Activated T-helper 2 cell treated with anti-CD3 and anti-CD28 coated beads, Interferon-gamma antibody, Interleukin-2, Interleukin-4, amounts not matched to agents 10 μg/mL and 5 μg/mL and 100 μg/mL, durations not matched to agents 14 hours and 24 hours and 36 hours (primary cell): ENCODE measurements around the gene PEX16. TPM values are rescaled to one million over a fixed set of nuclear protein-coding genes. Genes with fewer than 3 reads are reported as not detected.

ENCODE experiments used
- DNase-seq: peaks from one replicate; pipeline ENCODE4 v3.0.0; 2021; ENCODE audit warnings: low spot score
- H3K27ac Mint-ChIP-seq: one replicate; pipeline ENCODE4 v1.8.0; 2021; ENCODE audit warnings: mixed read lengths
- H3K27me3 Mint-ChIP-seq: one replicate; pipeline ENCODE4 v1.8.0; 2021; ENCODE audit warnings: low read depth, mixed read lengths
- H3K36me3 Mint-ChIP-seq: one replicate; pipeline ENCODE4 v1.8.0; 2021; ENCODE audit warnings: low read depth, mixed read lengths
- H3K4me1 Mint-ChIP-seq: one replicate; pipeline ENCODE4 v1.8.0; 2021; ENCODE audit warnings: low read depth, mixed read lengths
- H3K4me3 Mint-ChIP-seq: one replicate; pipeline ENCODE4 v1.8.0; 2021; ENCODE audit warnings: low read depth, mild to moderate bottlenecking, moderate library complexity, mixed read lengths
- H3K9me3 Mint-ChIP-seq: one replicate; pipeline ENCODE4 v1.8.0; 2021; ENCODE audit warnings: mixed read lengths
- intact Hi-C: fragments of 100-400 bp; cut with micrococcal nuclease; formaldehyde crosslinking; loops from one replicate; pipeline ENCODE4 v1.15.1; 2023
- total RNA-seq: library from RNA; stranded (reverse); gene quantifications from 2 replicates; pipeline ENCODE4 v1.2.3, GENCODE V29; 2022

PEX16 gene
- total RNA-seq, 1 donor from 2014 or later: 30.8 TPM

GRCh38 chr11:45869551-45869950 lies 48.1 kb downstream of the PEX16 start:
- intact Hi-C loops: no loop called here
- no peak overlapping the region for H3K4me3 Mint-ChIP-seq
- no peaks in the 10 kb centered on the region for H3K4me1 Mint-ChIP-seq
- no peak overlapping the region for H3K27ac Mint-ChIP-seq
- DNase-seq: no peak
- no peaks in the 10 kb centered on the region for H3K27me3 Mint-ChIP-seq
- peaks cover 47% of the 10 kb centered on the region for H3K36me3 Mint-ChIP-seq
- no peaks in the 10 kb centered on the region for H3K9me3 Mint-ChIP-seq

GRCh38 chr11:45864041-45864440 lies 53.6 kb downstream of the PEX16 start:
- no peak for DNase-seq
- intact Hi-C loops: no loop called here
- Mint-ChIP-seq H3K9me3 (no peaks in the 10 kb centered on the region), H3K36me3 (peaks cover 55% of the 10 kb centered on the region), H3K4me3 (no peak overlapping the region), H3K27me3 (no peaks in the 10 kb centered on the region), H3K27ac (no peak overlapping the region), H3K4me1 (no peaks in the 10 kb centered on the region)

GRCh38 chr11:45860764-45861510 lies 56.7 kb downstream of the PEX16 start:
- Mint-ChIP-seq H3K27ac (no peak overlapping the region), H3K9me3 (no peaks in the 10 kb centered on the region), H3K36me3 (peaks cover 54% of the 10 kb centered on the region), H3K4me3 (no peak overlapping the region), H3K27me3 (no peaks in the 10 kb centered on the region), H3K4me1 (no peaks in the 10 kb centered on the region)
- no peak for DNase-seq
- intact Hi-C loops: no loop called here

GRCh38 chr11:45860348-45860747 lies 57.3 kb downstream of the PEX16 start:
- Mint-ChIP-seq H3K27me3 (no peaks in the 10 kb centered on the region), H3K4me1 (no peaks in the 10 kb centered on the region), H3K4me3 (no peak overlapping the region), H3K27ac (no peak overlapping the region), H3K9me3 (no peaks in the 10 kb centered on the region), H3K36me3 (peaks cover 51% of the 10 kb centered on the region)
- intact Hi-C loops: no loop called here
- DNase-seq: no peak

Other genes with a start within 250 kb of the PEX16 start
- 17.1 and 18.1 TPM in 2 replicates for gene SLC35C1, start 112.7 kb downstream of the PEX16 start, total RNA-seq
- 21.5 and 24.0 TPM in 2 replicates for gene CRY2, start 70.4 kb downstream of the PEX16 start, total RNA-seq
- gene MAPK8IP1, start 32.2 kb downstream of the PEX16 start, total RNA-seq: 0.46 and 0.66 TPM in 2 replicates
- 1.4 and 1.7 TPM in 2 replicates for gene FREY1, start 10.6 kb downstream of the PEX16 start, total RNA-seq
- 0.07 and 0.30 TPM in 2 replicates for gene LARGE2, start 4.8 kb upstream of the PEX16 start, total RNA-seq
- gene PHF21A, start 203.6 kb upstream of the PEX16 start, total RNA-seq: 35.7 and 38.3 TPM in 2 replicates